ENCODE measurements around the gene ACOT13. TPM values are rescaled to one million over a fixed set of nuclear protein-coding genes. Genes with fewer than 3 reads are reported as not detected.
"Not testable (repeated sequence)": the region's sequence is repeated elsewhere in the genome, so short reads cannot be mapped to it uniquely, and the experiment has no call there.

ACOT13 gene
- polyA plus RNA-seq, 4 donors: 10.5 to 26.9 (median 16.2) TPM

- no peak for FAIRE-seq
- Histone ChIP-seq H3K27me3 (ENCODE audit: control insufficient read depth in 3 of 3, insufficient read depth in 3 of 3, low read length in 3 of 3) (no peaks in the 10 kb centered on the region), H3K27ac (ENCODE audit: low read depth in 1 of 3, low read length in 2 of 3) (peak overlapping the region in 1 of 3 donors; percentile 12), H3K4me1 (ENCODE audit: control insufficient read depth in 3 of 3, insufficient read depth in 2 of 3, low read depth in 1 of 3, low read length in 2 of 3) (no peaks in the 10 kb centered on the region), H3K9me3 (ENCODE audit: control insufficient read depth in 2 of 2, insufficient read depth in 1 of 2, low read depth in 1 of 2, low read length in 1 of 2) (no peaks in the 10 kb centered on the region), H3K4me3 (ENCODE audit: low read depth in 1 of 3, low read length in 3 of 3) (no peak overlapping the region), H3K36me3 (ENCODE audit: control insufficient read depth in 3 of 3, insufficient read depth in 2 of 3, low read depth in 1 of 3, low read length in 3 of 3) (no peaks in the 10 kb centered on the region)
- DNase-seq: no peak
- 71 to 88% (median 88%) methylated on average over 5 of the region's 5 CpGs for WGBS, 3 donors
Measured at GRCh38 chr6:24744911-24745310, 78.0 kb downstream of the ACOT13 start.

GRCh38 chr6:24749297-24749696 is 82.4 kb downstream of the ACOT13 start:
- 71 to 82% (median 72%) methylated on average over 3 of the region's 3 CpGs for WGBS, 3 donors
- FAIRE-seq: no peak
- Histone ChIP-seq H3K36me3 (ENCODE audit: control insufficient read depth in 3 of 3, insufficient read depth in 2 of 3, low read depth in 1 of 3, low read length in 3 of 3) (no peaks in the 10 kb centered on the region), H3K4me3 (ENCODE audit: low read depth in 1 of 3, low read length in 3 of 3) (no peak overlapping the region), H3K27me3 (ENCODE audit: control insufficient read depth in 3 of 3, insufficient read depth in 3 of 3, low read length in 3 of 3) (no peaks in the 10 kb centered on the region), H3K27ac (ENCODE audit: low read depth in 1 of 3, low read length in 2 of 3) (no peak overlapping the region), H3K9me3 (ENCODE audit: control insufficient read depth in 2 of 2, insufficient read depth in 1 of 2, low read depth in 1 of 2, low read length in 1 of 2) (peaks cover 0 to 4% of the 10 kb centered on the region in 2 donors), H3K4me1 (ENCODE audit: control insufficient read depth in 3 of 3, insufficient read depth in 2 of 3, low read depth in 1 of 3, low read length in 2 of 3) (peaks cover 0 to 10% (median 0%) of the 10 kb centered on the region in 3 donors)
- DNase-seq: no peak

GRCh38 chr6:24750878-24751277 is 84.0 kb downstream of the ACOT13 start:
- H3K9me3 ChIP-seq (ENCODE audit: control insufficient read depth in 2 of 2, insufficient read depth in 1 of 2, low read depth in 1 of 2, low read length in 1 of 2); FAIRE-seq; H3K27ac ChIP-seq (ENCODE audit: low read depth in 1 of 3, low read length in 2 of 3); H3K4me3 ChIP-seq (ENCODE audit: low read depth in 1 of 3, low read length in 3 of 3); H3K27me3 ChIP-seq (ENCODE audit: control insufficient read depth in 3 of 3, insufficient read depth in 3 of 3, low read length in 3 of 3); H3K4me1 ChIP-seq (ENCODE audit: control insufficient read depth in 3 of 3, insufficient read depth in 2 of 3, low read depth in 1 of 3, low read length in 2 of 3); H3K36me3 ChIP-seq (ENCODE audit: control insufficient read depth in 3 of 3, insufficient read depth in 2 of 3, low read depth in 1 of 3, low read length in 3 of 3); DNase-seq: not testable (repeated sequence)
- 71 to 89% (median 87%) methylated on average over 3 of the region's 3 CpGs for WGBS, 3 donors

- H3K27ac ChIP-seq (ENCODE audit: low read depth in 1 of 3, low read length in 2 of 3): peak overlapping the region in 1 of 3 donors; percentile 35
- H3K4me3 ChIP-seq (ENCODE audit: low read depth in 1 of 3, low read length in 3 of 3): no peak overlapping the region
- WGBS, 3 donors: 54 to 58% (median 57%) methylated on average over 2 of the region's 2 CpGs
- H3K36me3 ChIP-seq (ENCODE audit: control insufficient read depth in 3 of 3, insufficient read depth in 2 of 3, low read depth in 1 of 3, low read length in 3 of 3): no peaks in the 10 kb centered on the region
- no peak for DNase-seq
- peaks cover 0 to 10% (median 0%) of the 10 kb centered on the region in 3 donors for H3K4me1 ChIP-seq (ENCODE audit: control insufficient read depth in 3 of 3, insufficient read depth in 2 of 3, low read depth in 1 of 3, low read length in 2 of 3)
- no peak for FAIRE-seq
- H3K9me3 ChIP-seq (ENCODE audit: control insufficient read depth in 2 of 2, insufficient read depth in 1 of 2, low read depth in 1 of 2, low read length in 1 of 2): peaks cover 0 to 9% of the 10 kb centered on the region in 2 donors
- no peaks in the 10 kb centered on the region for H3K27me3 ChIP-seq (ENCODE audit: control insufficient read depth in 3 of 3, insufficient read depth in 3 of 3, low read length in 3 of 3)
Measured at GRCh38 chr6:24752503-24752902, 85.6 kb downstream of the ACOT13 start.

- peak overlapping the region in 1 of 3 donors; percentile 35 for H3K27ac ChIP-seq (ENCODE audit: low read depth in 1 of 3, low read length in 2 of 3)
- no peak for FAIRE-seq
Measured at GRCh38 chr6:24752917-24753492, 86.1 kb downstream of the ACOT13 start.

GRCh38 chr6:24753545-24753944 is 86.7 kb downstream of the ACOT13 start:
- no peak overlapping the region for H3K4me3 ChIP-seq (ENCODE audit: low read depth in 1 of 3, low read length in 3 of 3)
- peaks cover 0 to 10% (median 0%) of the 10 kb centered on the region in 3 donors for H3K4me1 ChIP-seq (ENCODE audit: control insufficient read depth in 3 of 3, insufficient read depth in 2 of 3, low read depth in 1 of 3, low read length in 2 of 3)
- DNase-seq (peak in 1 of 2 donors; percentile 29), FAIRE-seq (no peak)
- no peaks in the 10 kb centered on the region for H3K36me3 ChIP-seq (ENCODE audit: control insufficient read depth in 3 of 3, insufficient read depth in 2 of 3, low read depth in 1 of 3, low read length in 3 of 3)
- 57 to 75% (median 58%) methylated on average over 2 of the region's 2 CpGs for WGBS, 3 donors
- H3K27me3 ChIP-seq (ENCODE audit: control insufficient read depth in 3 of 3, insufficient read depth in 3 of 3, low read length in 3 of 3): no peaks in the 10 kb centered on the region
- peaks cover 0 to 9% of the 10 kb centered on the region in 2 donors for H3K9me3 ChIP-seq (ENCODE audit: control insufficient read depth in 2 of 2, insufficient read depth in 1 of 2, low read depth in 1 of 2, low read length in 1 of 2)
- H3K27ac ChIP-seq (ENCODE audit: low read depth in 1 of 3, low read length in 2 of 3): peak overlapping the region in 1 of 3 donors; percentile 35

More at GRCh38 chr6:24752917-24753492, 86.1 kb downstream of the ACOT13 start:
- H3K4me3 ChIP-seq (ENCODE audit: low read depth in 1 of 3, low read length in 3 of 3): no peak overlapping the region
- peaks cover 0 to 10% (median 0%) of the 10 kb centered on the region in 3 donors for H3K4me1 ChIP-seq (ENCODE audit: control insufficient read depth in 3 of 3, insufficient read depth in 2 of 3, low read depth in 1 of 3, low read length in 2 of 3)
- H3K27me3 ChIP-seq (ENCODE audit: control insufficient read depth in 3 of 3, insufficient read depth in 3 of 3, low read length in 3 of 3): no peaks in the 10 kb centered on the region
- DNase-seq: peak in 1 of 2 donors; percentile 32
- WGBS, 3 donors: 71 to 95% (median 84%) methylated on average over 1 of the region's 1 CpG
- H3K9me3 ChIP-seq (ENCODE audit: control insufficient read depth in 2 of 2, insufficient read depth in 1 of 2, low read depth in 1 of 2, low read length in 1 of 2): peaks cover 0 to 9% of the 10 kb centered on the region in 2 donors
- no peaks in the 10 kb centered on the region for H3K36me3 ChIP-seq (ENCODE audit: control insufficient read depth in 3 of 3, insufficient read depth in 2 of 3, low read depth in 1 of 3, low read length in 3 of 3)

- WGBS, 3 donors: 82 to 90% (median 87%) methylated on average over 4 of the region's 4 CpGs
- not testable (repeated sequence) for H3K9me3 ChIP-seq (ENCODE audit: control insufficient read depth in 2 of 2, insufficient read depth in 1 of 2, low read depth in 1 of 2, low read length in 1 of 2); FAIRE-seq; H3K27ac ChIP-seq (ENCODE audit: low read depth in 1 of 3, low read length in 2 of 3); H3K4me3 ChIP-seq (ENCODE audit: low read depth in 1 of 3, low read length in 3 of 3); H3K4me1 ChIP-seq (ENCODE audit: control insufficient read depth in 3 of 3, insufficient read depth in 2 of 3, low read depth in 1 of 3, low read length in 2 of 3); DNase-seq; H3K36me3 ChIP-seq (ENCODE audit: control insufficient read depth in 3 of 3, insufficient read depth in 2 of 3, low read depth in 1 of 3, low read length in 3 of 3); H3K27me3 ChIP-seq (ENCODE audit: control insufficient read depth in 3 of 3, insufficient read depth in 3 of 3, low read length in 3 of 3)
Measured at GRCh38 chr6:24754378-24754777, 87.5 kb downstream of the ACOT13 start.
